Type B pancreatic cell (in vitro differentiated cells): Measurements from ENCODE around the gene ZBED1. TPM values are rescaled to one million over a fixed set of nuclear protein-coding genes. Genes with fewer than 3 reads are reported as not detected.
A peak's percentile ranks its signal among the peaks of the same experiment; 100 is the strongest.
"Not testable (repeated sequence)": the region's sequence is repeated elsewhere in the genome, so short reads cannot be mapped to it uniquely, and the experiment has no call there.

Experiments used
- DNase-seq: peaks from one replicate; pipeline ENCODE4 v3.0.0; 2021; ENCODE audit warnings: mixed read lengths; ENCODE audit not compliant: unreplicated experiment; ENCODE audit errors: extremely low spot score
- H3K27ac Mint-ChIP-seq: 2 replicates; pipeline ENCODE4 v1.8.0; 2021; ENCODE audit warnings: mild to moderate bottlenecking, mixed read lengths
- H3K27me3 Mint-ChIP-seq: 2 replicates; pipeline ENCODE4 v1.8.0; 2021; ENCODE audit warnings: mixed read lengths
- H3K36me3 Mint-ChIP-seq: 2 replicates; pipeline ENCODE4 v1.8.0; 2021; ENCODE audit warnings: mixed read lengths
- H3K4me1 Mint-ChIP-seq: one replicate; pipeline ENCODE4 v1.8.0; 2021; ENCODE audit warnings: mixed read lengths; ENCODE audit not compliant: unreplicated experiment
- H3K4me3 Mint-ChIP-seq: 2 replicates; pipeline ENCODE4 v1.8.0; 2021; ENCODE audit warnings: mild to moderate bottlenecking, mixed read lengths
- H3K9me3 Mint-ChIP-seq: 2 replicates; pipeline ENCODE4 v1.8.0; 2021; ENCODE audit warnings: mixed read lengths
- total RNA-seq: library from RNA; stranded (reverse); gene quantifications from 2 replicates; pipeline ENCODE4 v1.2.1, GENCODE V29; 2021; ENCODE audit warnings: low replicate concordance
- TF ChIP-seq, protein P1 (sequence below): fragments of 200-600 bp; sonication (generic); conservative IDR thresholded peaks from 2 replicates; pipeline ENCODE4 v1.5.0; 2021; ENCODE audit warnings: antibody characterized with exemption, mild to moderate bottlenecking

Gene ZBED1
- total RNA-seq, 1 donor from 2014 or later, result 42.0 TPM

DNA sequence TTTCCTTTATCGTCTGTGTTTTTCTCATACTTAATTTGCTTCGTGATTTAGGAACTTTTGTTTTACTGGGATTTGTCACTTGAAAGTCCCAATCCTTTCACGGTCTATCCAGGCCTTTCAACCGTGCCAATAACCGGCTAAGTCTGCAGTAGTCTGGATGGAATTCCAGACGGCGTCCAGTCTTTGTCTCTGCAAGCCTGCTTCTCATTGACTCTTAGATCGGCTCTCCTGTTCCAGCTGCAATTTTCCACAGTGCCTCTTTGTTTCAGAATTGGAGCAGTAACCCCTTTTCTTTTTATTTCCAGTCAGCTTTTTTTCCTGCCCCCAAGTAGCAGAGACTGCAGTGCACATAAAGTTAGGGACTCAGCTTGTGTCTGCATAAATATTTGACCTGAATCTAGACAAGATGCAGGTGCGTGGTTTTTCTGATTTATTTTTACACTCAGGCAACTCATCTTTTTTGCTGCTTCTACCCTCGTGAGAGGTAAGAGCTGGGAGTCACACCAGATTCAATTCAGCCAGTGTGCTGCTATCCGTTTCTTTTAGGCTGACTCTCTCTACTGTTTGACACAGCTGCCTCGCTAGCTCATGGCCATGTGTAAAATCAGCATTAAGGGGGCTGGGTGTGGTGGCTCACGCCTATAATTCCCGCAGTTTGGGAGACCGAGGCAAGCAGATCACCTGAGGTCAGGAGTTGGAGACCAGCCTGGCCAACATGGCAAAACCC lies 37.4 kb upstream of the ZBED1 start:
- no peak for DNase-seq
- Mint-ChIP-seq H3K27me3 (no peaks in the 10 kb centered on the region), H3K4me3 (peak overlapping the region; percentile 24), H3K36me3 (no peaks in the 10 kb centered on the region), H3K4me1 (peaks cover 19% of the 10 kb centered on the region), H3K27ac (peak overlapping the region; percentile 10), H3K9me3 (no peaks in the 10 kb centered on the region)
- TF ChIP-seq, protein P1, sequence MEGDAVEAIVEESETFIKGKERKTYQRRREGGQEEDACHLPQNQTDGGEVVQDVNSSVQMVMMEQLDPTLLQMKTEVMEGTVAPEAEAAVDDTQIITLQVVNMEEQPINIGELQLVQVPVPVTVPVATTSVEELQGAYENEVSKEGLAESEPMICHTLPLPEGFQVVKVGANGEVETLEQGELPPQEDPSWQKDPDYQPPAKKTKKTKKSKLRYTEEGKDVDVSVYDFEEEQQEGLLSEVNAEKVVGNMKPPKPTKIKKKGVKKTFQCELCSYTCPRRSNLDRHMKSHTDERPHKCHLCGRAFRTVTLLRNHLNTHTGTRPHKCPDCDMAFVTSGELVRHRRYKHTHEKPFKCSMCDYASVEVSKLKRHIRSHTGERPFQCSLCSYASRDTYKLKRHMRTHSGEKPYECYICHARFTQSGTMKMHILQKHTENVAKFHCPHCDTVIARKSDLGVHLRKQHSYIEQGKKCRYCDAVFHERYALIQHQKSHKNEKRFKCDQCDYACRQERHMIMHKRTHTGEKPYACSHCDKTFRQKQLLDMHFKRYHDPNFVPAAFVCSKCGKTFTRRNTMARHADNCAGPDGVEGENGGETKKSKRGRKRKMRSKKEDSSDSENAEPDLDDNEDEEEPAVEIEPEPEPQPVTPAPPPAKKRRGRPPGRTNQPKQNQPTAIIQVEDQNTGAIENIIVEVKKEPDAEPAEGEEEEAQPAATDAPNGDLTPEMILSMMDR, result no peak

DNA sequence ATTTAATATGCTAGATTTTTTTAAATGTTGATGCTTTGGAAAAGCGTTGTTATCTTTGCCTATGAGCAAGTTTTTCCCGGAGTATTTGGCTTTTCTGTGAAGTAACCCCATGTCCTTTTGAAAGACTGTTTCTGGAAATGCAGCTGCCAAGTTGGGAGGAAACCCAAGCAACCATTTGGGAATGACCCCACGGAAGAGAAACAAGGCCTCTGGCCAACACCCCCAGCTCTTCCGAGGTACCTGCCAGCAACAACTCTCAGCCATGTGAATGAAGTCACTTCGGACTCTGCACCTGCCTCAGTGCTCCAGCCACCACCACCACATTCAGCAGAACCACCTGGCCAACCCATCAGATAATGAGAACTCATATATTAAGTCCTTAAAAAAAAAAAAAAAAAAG lies 36.2 kb upstream of the ZBED1 start:
- no peaks in the 10 kb centered on the region for H3K9me3 Mint-ChIP-seq
- DNase-seq, result no peak
- TF ChIP-seq, protein P1, result no peak
- no peaks in the 10 kb centered on the region for H3K36me3 Mint-ChIP-seq
- no peaks in the 10 kb centered on the region for H3K27me3 Mint-ChIP-seq
- peaks cover 19% of the 10 kb centered on the region for H3K4me1 Mint-ChIP-seq
- H3K27ac Mint-ChIP-seq, result no peak overlapping the region
- H3K4me3 Mint-ChIP-seq, result no peak overlapping the region

DNA sequence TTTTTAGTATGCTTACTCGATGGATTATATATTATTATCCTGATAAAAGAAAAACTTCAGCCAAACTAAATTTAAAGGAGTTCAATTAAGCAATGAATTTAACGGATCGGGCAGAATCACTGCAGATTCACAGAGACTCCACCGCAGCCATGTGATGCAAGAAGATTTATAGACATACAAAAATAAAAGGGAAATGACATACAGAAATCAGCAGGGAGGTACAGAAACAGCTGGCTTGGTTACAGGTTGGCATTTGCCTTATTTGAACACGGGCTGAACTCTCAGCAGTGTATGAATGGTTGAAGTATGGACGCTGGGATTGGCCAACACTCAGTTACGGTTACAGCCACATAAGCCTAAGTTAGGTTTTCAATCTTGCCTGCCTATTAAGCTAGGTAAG lies 35.4 kb upstream of the ZBED1 start:
- TF ChIP-seq, protein P1, result no peak
- Mint-ChIP-seq H3K27ac (no peak overlapping the region), H3K4me1 (peaks cover 19% of the 10 kb centered on the region), H3K36me3 (no peaks in the 10 kb centered on the region), H3K4me3 (no peak overlapping the region), H3K9me3 (no peaks in the 10 kb centered on the region), H3K27me3 (no peaks in the 10 kb centered on the region)
- DNase-seq, result no peak

DNA sequence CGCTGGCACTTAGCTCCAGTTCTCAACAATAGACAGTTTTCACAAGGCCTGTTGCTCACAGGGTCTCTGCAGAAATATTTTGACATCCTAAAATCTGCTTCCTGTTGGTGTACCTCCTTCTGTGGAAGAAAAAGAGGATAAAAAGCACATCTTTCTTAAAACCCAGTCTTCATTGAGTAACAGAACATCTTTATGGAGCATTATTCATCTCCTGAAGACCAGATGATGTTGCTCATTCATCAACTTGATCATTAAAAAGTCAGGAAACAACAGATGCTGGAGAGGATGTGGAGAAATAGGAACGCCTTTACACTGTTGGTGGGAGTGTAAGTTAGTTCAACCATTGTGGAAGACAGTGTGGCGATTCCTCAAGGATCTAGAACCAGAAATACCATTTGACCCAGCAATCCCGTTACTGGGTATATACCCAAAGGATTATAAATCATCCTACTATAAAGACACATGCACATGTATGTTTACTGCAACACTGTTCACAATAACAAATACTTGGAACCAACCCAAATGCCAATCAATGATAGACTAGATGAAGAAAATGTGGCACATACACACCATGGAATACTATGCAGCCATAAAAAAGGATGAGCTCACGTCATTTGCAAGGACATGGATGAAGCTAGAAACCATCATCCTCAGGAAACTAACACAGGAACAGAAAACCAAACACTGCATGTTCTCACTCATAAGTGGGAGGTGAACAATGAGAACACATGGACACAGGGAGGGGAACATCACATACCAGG lies 33.7 kb upstream of the ZBED1 start:
- not testable (repeated sequence) for H3K4me3 Mint-ChIP-seq, H3K27me3 Mint-ChIP-seq, DNase-seq, H3K9me3 Mint-ChIP-seq, H3K36me3 Mint-ChIP-seq, H3K27ac Mint-ChIP-seq
- H3K4me1 Mint-ChIP-seq, result peaks cover 19% of the 10 kb centered on the region

DNA sequence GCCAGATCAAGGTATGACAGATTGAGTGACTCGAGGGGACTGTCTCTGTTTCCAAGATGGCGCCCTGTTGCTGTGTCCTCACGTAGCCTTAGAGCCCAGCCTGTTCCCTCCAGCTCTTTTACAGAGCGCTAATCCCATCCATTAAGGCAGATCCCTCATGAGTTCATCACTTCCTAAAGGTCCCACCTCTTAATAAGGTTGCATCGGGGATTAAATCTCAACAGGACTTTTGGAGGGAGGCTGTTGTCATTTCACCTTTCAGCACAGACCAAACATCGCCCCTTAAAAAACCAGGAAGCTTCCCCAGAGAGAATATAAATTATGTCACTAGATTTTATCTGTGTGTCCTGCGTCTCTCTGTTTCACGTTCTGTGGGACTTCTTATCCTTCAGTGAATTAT lies 32.6 kb upstream of the ZBED1 start:
- no peaks in the 10 kb centered on the region for H3K9me3 Mint-ChIP-seq
- H3K4me1 Mint-ChIP-seq, result peaks cover 19% of the 10 kb centered on the region
- DNase-seq, result no peak
- no peaks in the 10 kb centered on the region for H3K27me3 Mint-ChIP-seq
- H3K27ac Mint-ChIP-seq, result peak overlapping the region; percentile 72
- TF ChIP-seq, protein P1, result no peak
- H3K4me3 Mint-ChIP-seq, result peak overlapping the region; percentile 27
- no peaks in the 10 kb centered on the region for H3K36me3 Mint-ChIP-seq

DNA sequence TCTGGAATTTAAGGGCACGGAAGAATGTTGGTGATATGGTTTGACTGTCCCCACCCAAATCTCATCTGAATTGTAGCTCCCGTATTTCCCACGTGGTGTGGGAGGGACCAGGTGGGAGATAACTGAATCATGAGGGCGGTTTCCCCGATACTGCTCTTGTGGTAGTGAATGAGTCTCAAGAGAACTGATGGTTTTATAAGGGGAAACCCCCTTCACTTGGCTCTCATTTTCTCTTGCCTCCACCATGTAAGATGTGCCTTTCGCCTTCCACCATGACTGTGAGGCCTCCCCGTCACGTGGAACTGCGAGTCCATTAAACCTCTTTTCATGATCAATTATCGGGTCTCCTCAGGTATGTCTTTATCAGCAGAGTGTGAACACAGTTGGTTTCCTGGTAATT lies 25.6 kb upstream of the ZBED1 start:
- DNase-seq, result no peak
- Mint-ChIP-seq H3K4me1 (no peaks in the 10 kb centered on the region), H3K36me3 (no peaks in the 10 kb centered on the region), H3K9me3 (no peaks in the 10 kb centered on the region), H3K27me3 (no peaks in the 10 kb centered on the region), H3K4me3 (no peak overlapping the region), H3K27ac (no peak overlapping the region)
- TF ChIP-seq, protein P1, result no peak
